ENCODE measurements around the gene WRAP73.

Gene WRAP73

GRCh38 chr1:3609016-3609768 is 40.7 kb downstream of the WRAP73 start:
- DNase-seq, result peak; percentile 58

GRCh38 chr1:3608154-3608553 is 41.7 kb downstream of the WRAP73 start:
- no peak for DNase-seq

- no peak for DNase-seq
Observed at GRCh38 chr1:3607703-3608065, 42.2 kb downstream of the WRAP73 start.

GRCh38 chr1:3606779-3607702 is 42.9 kb downstream of the WRAP73 start:
- no peak for DNase-seq

GRCh38 chr1:3604997-3605823 is 44.7 kb downstream of the WRAP73 start:
- no peak for DNase-seq

GRCh38 chr1:3604468-3604974 is 45.4 kb downstream of the WRAP73 start:
- no peak for DNase-seq

GRCh38 chr1:3603571-3604467 is 46.1 kb downstream of the WRAP73 start:
- DNase-seq, result no peak

GRCh38 chr1:3603156-3603555 is 46.7 kb downstream of the WRAP73 start:
- no peak for DNase-seq

- no peak for DNase-seq
Observed at GRCh38 chr1:3602375-3602774, 47.5 kb downstream of the WRAP73 start.

GRCh38 chr1:3601743-3602142 is 48.2 kb downstream of the WRAP73 start:
- DNase-seq, result no peak

GRCh38 chr1:3600354-3600753 is 49.5 kb downstream of the WRAP73 start:
- no peak for DNase-seq

- no peak for DNase-seq
Observed at GRCh38 chr1:3599816-3600215, 50.1 kb downstream of the WRAP73 start.

- DNase-seq, result no peak
Observed at GRCh38 chr1:3599286-3599811, 50.6 kb downstream of the WRAP73 start.

GRCh38 chr1:3598522-3599285 is 51.2 kb downstream of the WRAP73 start:
- DNase-seq, result no peak

GRCh38 chr1:3598051-3598491 is 51.8 kb downstream of the WRAP73 start:
- DNase-seq, result peak; percentile 88

GRCh38 chr1:3597599-3597964 is 52.3 kb downstream of the WRAP73 start:
- no peak for DNase-seq

- no peak for DNase-seq
Observed at GRCh38 chr1:3596663-3597598, 53.0 kb downstream of the WRAP73 start.

- DNase-seq, result no peak
Observed at GRCh38 chr1:3595949-3596348, 54.0 kb downstream of the WRAP73 start.

- DNase-seq, result no peak
Observed at GRCh38 chr1:3594706-3595377, 55.1 kb downstream of the WRAP73 start.

All from DMS79 treated with DMSO at 0.1 percent for 48 hours (cell line).